ENCODE results near the gene VPS52. TPM values are rescaled to one million over a fixed set of nuclear protein-coding genes. Genes with fewer than 3 reads are reported as not detected.

Gene VPS52
- total and polyA plus RNA-seq, 4 donors: 37.3 to 59.9 (median 43.9) TPM

GRCh38 chr6:33279257-33279695, 7.6 kb upstream of the VPS52 start:
- no peak overlapping the region for H3K9ac ChIP-seq (ENCODE audit: insufficient read depth in 1 of 2, low read length in 2 of 2)

DNA sequence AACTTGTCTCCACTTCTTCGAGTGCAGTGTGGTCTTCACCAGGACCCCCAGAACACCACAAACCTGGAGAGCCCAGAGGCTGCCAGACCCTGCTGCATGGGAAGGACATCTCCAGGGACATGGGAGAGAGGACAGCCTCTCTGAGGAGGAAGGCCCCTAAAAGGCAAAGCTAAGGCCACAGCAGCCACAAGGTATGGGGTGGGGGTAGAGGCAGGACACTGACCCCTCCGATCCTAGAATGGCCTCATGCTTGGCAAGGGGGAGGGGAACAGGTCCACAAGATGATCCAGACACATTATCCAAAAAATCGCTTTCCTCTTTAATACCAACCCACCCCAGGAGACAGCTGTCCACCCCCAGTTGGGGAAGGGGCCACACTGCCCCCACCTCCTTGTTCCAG, 7.1 kb upstream of the VPS52 start:
- Histone ChIP-seq H3K36me3 (ENCODE audit: control insufficient read depth in 4 of 4, insufficient read depth in 4 of 4, low read length in 4 of 4) (peaks cover 9 to 40% (median 21%) of the 10 kb centered on the region in 4 donors), H3K27ac (ENCODE audit: low read depth in 1 of 2, low read length in 1 of 2) (peak overlapping the region in 1 of 2 donors; percentile 21), H3K4me3 (no peak overlapping the region), H3K4me1 (ENCODE audit: control insufficient read depth in 5 of 5, insufficient read depth in 5 of 5, low read length in 5 of 5) (peaks cover 4 to 29% (median 16%) of the 10 kb centered on the region in 5 donors), H3K27me3 (ENCODE audit: control insufficient read depth in 3 of 3, insufficient read depth in 3 of 3, low read length in 2 of 3) (no peaks in the 10 kb centered on the region), H3K9me3 (ENCODE audit: control insufficient read depth in 4 of 4, insufficient read depth in 3 of 4, low read length in 3 of 4) (no peaks in the 10 kb centered on the region), H3K9ac (ENCODE audit: insufficient read depth in 1 of 2, low read length in 2 of 2) (no peak overlapping the region)
- ATAC-seq (ENCODE audit: insufficient read depth, low FRiP score): no peak
- TF ChIP-seq CTCF (IDR thresholded peaks at IDR 0.05; ENCODE audit: control extremely low read depth, extremely low read depth): no peak
- no peak for DNase-seq
- 92 to 96% methylated on average over 3 of the region's 3 CpGs for whole genome bisulfite sequencing, 2 donors

More at GRCh38 chr6:33279257-33279695, 7.6 kb upstream of the VPS52 start:
- no peak for TF ChIP-seq CTCF (IDR thresholded peaks at IDR 0.05; ENCODE audit: control extremely low read depth, extremely low read depth)
- Histone ChIP-seq H3K4me3 (no peak overlapping the region), H3K36me3 (ENCODE audit: control insufficient read depth in 4 of 4, insufficient read depth in 4 of 4, low read length in 4 of 4) (peaks cover 9 to 38% (median 18%) of the 10 kb centered on the region in 4 donors), H3K4me1 (ENCODE audit: control insufficient read depth in 5 of 5, insufficient read depth in 5 of 5, low read length in 5 of 5) (peaks cover 4 to 25% (median 12%) of the 10 kb centered on the region in 5 donors), H3K27me3 (ENCODE audit: control insufficient read depth in 3 of 3, insufficient read depth in 3 of 3, low read length in 2 of 3) (no peaks in the 10 kb centered on the region), H3K9me3 (ENCODE audit: control insufficient read depth in 4 of 4, insufficient read depth in 3 of 4, low read length in 3 of 4) (no peaks in the 10 kb centered on the region), H3K27ac (ENCODE audit: low read depth in 1 of 2, low read length in 1 of 2) (no peak overlapping the region)
- DNase-seq: no peak
- WGBS, 2 donors: 77 to 79% methylated on average over 13 of the region's 13 CpGs
- ATAC-seq (ENCODE audit: insufficient read depth, low FRiP score): no peak

DNA sequence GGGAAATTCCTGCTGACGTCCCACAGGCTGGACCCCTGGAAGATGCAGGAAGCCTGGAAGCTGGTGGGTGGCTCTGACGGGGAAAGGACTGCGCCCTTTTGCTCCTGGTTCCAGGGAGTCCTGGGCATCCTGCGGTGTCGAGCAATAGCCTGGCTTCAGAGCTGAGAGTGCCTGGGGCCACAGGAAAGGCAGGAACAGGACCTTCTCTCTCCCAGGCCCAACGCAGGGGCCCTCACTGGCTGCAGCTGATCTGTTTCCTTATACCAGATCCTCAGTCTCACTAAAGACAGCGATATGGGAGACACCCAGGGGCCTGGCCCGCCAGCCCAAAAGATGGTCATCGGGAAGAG, 6.7 kb upstream of the VPS52 start:
- 80 to 86% methylated on average over 9 of the region's 9 CpGs for WGBS, 2 donors
- TF ChIP-seq CTCF (IDR thresholded peaks at IDR 0.05; ENCODE audit: control extremely low read depth, extremely low read depth): no peak
- no peaks in the 10 kb centered on the region for H3K9me3 ChIP-seq (ENCODE audit: control insufficient read depth in 4 of 4, insufficient read depth in 3 of 4, low read length in 3 of 4)
- ATAC-seq (ENCODE audit: insufficient read depth, low FRiP score) (no peak), DNase-seq (no peak)
- H3K27me3 ChIP-seq (ENCODE audit: control insufficient read depth in 3 of 3, insufficient read depth in 3 of 3, low read length in 2 of 3): no peaks in the 10 kb centered on the region
- H3K27ac ChIP-seq (ENCODE audit: low read depth in 1 of 2, low read length in 1 of 2): peak overlapping the region in 1 of 2 donors; percentile 89
- peaks cover 5 to 33% (median 16%) of the 10 kb centered on the region in 5 donors for H3K4me1 ChIP-seq (ENCODE audit: control insufficient read depth in 5 of 5, insufficient read depth in 5 of 5, low read length in 5 of 5)
- H3K36me3 ChIP-seq (ENCODE audit: control insufficient read depth in 4 of 4, insufficient read depth in 4 of 4, low read length in 4 of 4): peaks cover 9 to 40% (median 24%) of the 10 kb centered on the region in 4 donors
- H3K4me3 ChIP-seq: no peak overlapping the region
- no peak overlapping the region for H3K9ac ChIP-seq (ENCODE audit: insufficient read depth in 1 of 2, low read length in 2 of 2)

Data from lung (tissue), 12 donors.